Left ventricle myocardium inferior (tissue), 1 donor: ENCODE data around the gene DONSON. TPM values are rescaled to one million over a fixed set of nuclear protein-coding genes. Genes with fewer than 3 reads are reported as not detected.

Source experiments
- DNase-seq: peaks from one replicate; pipeline ENCODE4 v3.0.0-alpha.2; 2020
- H3K27ac ChIP-seq: fragments of 200-600 bp; replicated peaks from 2 replicates; pipeline ENCODE4 v1.8.0; 2021
- H3K27me3 ChIP-seq: fragments of 200-600 bp; 2 replicates; pipeline ENCODE4 v1.8.0; 2021; ENCODE audit warnings: low read depth
- H3K36me3 ChIP-seq: fragments of 200-600 bp; 2 replicates; pipeline ENCODE4 v1.8.0; 2021
- H3K4me1 ChIP-seq: fragments of 200-600 bp; 2 replicates; pipeline ENCODE4 v1.8.0; 2021
- H3K4me3 ChIP-seq: fragments of 200-600 bp; 2 replicates; pipeline ENCODE4 v1.8.0; 2021; ENCODE audit warnings: mild to moderate bottlenecking, moderate library complexity
- H3K9me3 ChIP-seq: fragments of 200-600 bp; replicated peaks from 2 replicates; pipeline ENCODE4 v1.8.0; 2021
- CTCF ChIP-seq: fragments of 200-600 bp; IDR thresholded peaks from 2 replicates; pipeline ENCODE4 v1.8.0; 2021; ENCODE audit warnings: antibody characterized with exemption, mild to moderate bottlenecking, borderline replicate concordance
- intact Hi-C: fragments of 100-400 bp; cut with micrococcal nuclease; formaldehyde crosslinking; loops from one replicate; pipeline ENCODE4 v1.11.0; 2022
- total RNA-seq: library from RNA; stranded (reverse); fragmentation: NEBNext Ultra II Directional; extraction: Animal tissue kit (Norgen Biotek cat#: 25700); gene quantifications from one replicate; pipeline ENCODE4 v1.2.1, GENCODE V29; 2021
- donor health status: DM: no; HTN: yes; CAD: no; lungs with severe emphysema.

DONSON gene
- total RNA-seq, 1 donor from 2014 or later: 6.9 TPM

- intact Hi-C loops: no loop called here
- H3K9me3 ChIP-seq: no peaks in the 10 kb centered on the region
- DNase-seq: peak; percentile 85
- H3K36me3 ChIP-seq: peaks cover 29% of the 10 kb centered on the region
- H3K4me3 ChIP-seq: peak within 1 kb of the TSS; percentile 80
- H3K4me1 ChIP-seq: peaks cover 57% of the 10 kb centered on the region
- peak within 1 kb of the TSS; percentile 99 for H3K27ac ChIP-seq
- H3K27me3 ChIP-seq: no peaks in the 10 kb centered on the region
- no peak for TF ChIP-seq CTCF
Measured at GRCh38 chr21:33541756-33542639, 46.5 kb downstream of the DONSON start, which contains the start of gene GART. TSS of gene GART (minus strand) at chr21:33542117. CDS start at chr21:33539315, 2,802 bp downstream.

GRCh38 chr21:33541105-33541711 is 47.3 kb downstream of the DONSON start:
- H3K36me3 ChIP-seq: peaks cover 29% of the 10 kb centered on the region
- peak overlapping the region; percentile 80 for H3K4me3 ChIP-seq
- no peaks in the 10 kb centered on the region for H3K9me3 ChIP-seq
- H3K27me3 ChIP-seq: no peaks in the 10 kb centered on the region
- peak overlapping the region; percentile 99 for H3K27ac ChIP-seq
- H3K4me1 ChIP-seq: peaks cover 49% of the 10 kb centered on the region
- intact Hi-C loops: no loop called here
- no peak for TF ChIP-seq CTCF
- no peak for DNase-seq

- Histone ChIP-seq H3K27ac (peak overlapping the region; percentile 99), H3K27me3 (no peaks in the 10 kb centered on the region), H3K9me3 (no peaks in the 10 kb centered on the region), H3K36me3 (peaks cover 33% of the 10 kb centered on the region), H3K4me1 (peaks cover 44% of the 10 kb centered on the region), H3K4me3 (peak overlapping the region; percentile 80)
- DNase-seq: no peak
- TF ChIP-seq CTCF: no peak
- intact Hi-C loops: no loop called here
Measured at GRCh38 chr21:33540711-33541104, 47.8 kb downstream of the DONSON start.

- peaks cover 44% of the 10 kb centered on the region for H3K36me3 ChIP-seq
- no peak for DNase-seq
- intact Hi-C loops: no loop called here
- TF ChIP-seq CTCF: no peak
- H3K4me1 ChIP-seq: peaks cover 33% of the 10 kb centered on the region
- H3K27ac ChIP-seq: no peak overlapping the region
- no peak overlapping the region for H3K4me3 ChIP-seq
- H3K27me3 ChIP-seq: no peaks in the 10 kb centered on the region
- H3K9me3 ChIP-seq: no peaks in the 10 kb centered on the region
Measured at GRCh38 chr21:33539616-33540015, 48.9 kb downstream of the DONSON start.

- H3K27ac ChIP-seq: no peak overlapping the region
- TF ChIP-seq CTCF: no peak
- intact Hi-C loops: no loop called here
- peaks cover 15% of the 10 kb centered on the region for H3K4me1 ChIP-seq
- H3K4me3 ChIP-seq: no peak overlapping the region
- H3K9me3 ChIP-seq: no peaks in the 10 kb centered on the region
- DNase-seq: no peak
- H3K27me3 ChIP-seq: no peaks in the 10 kb centered on the region
- peaks cover 68% of the 10 kb centered on the region for H3K36me3 ChIP-seq
Measured at GRCh38 chr21:33537212-33537611, 51.3 kb downstream of the DONSON start.
